ENCODE results near the gene ZNF624. TPM values are rescaled to one million over a fixed set of nuclear protein-coding genes. Genes with fewer than 3 reads are reported as not detected.
A peak's percentile ranks its signal among the peaks of the same experiment; 100 is the strongest.
"Not testable (repeated sequence)": the region's sequence is repeated elsewhere in the genome, so short reads cannot be mapped to it uniquely, and the experiment has no call there.

Gene ZNF624
- total and polyA plus RNA-seq, 2 of the 4 experiments (the other 2 are of a cell fraction), result 0.80 to 3.8 TPM

DNA sequence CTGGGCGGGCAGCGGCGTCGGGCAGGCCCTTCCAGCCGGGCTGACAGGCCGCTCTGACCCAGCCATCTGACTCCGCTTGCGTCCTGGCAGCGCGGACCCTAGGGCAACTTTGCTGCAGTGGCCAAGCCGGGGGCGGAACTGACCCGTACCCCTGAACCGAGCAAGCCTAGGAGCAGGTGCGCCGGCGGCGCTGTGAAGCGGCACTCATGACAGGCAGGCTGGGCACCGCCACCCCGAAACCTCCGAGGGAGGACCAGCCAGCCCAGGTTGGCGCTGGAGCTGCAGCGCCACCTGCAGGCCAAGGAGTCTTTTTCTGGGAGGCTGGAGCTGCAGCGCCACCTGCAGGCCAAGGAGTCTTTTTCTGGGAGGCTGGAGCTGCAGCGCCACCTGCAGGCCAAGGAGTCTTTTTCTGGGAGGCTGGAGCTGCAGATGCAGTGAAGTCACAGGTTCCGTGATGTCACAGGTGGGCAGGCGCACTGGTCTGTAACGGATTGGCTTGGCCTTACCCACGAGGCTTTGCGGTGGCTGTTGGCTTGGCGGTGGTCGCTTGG, 36.2 kb upstream of the ZNF624 start, which contains the start of gene CCDC144A:
TSS of gene CCDC144A (plus strand) at position 511 of the 551 bp plus-strand sequence. CDS start 160 bp downstream, outside the sequence.
- H3K23ac ChIP-seq (ENCODE audit: low read depth, low read length); H2AK5ac ChIP-seq (ENCODE audit: low read depth, low read length); H3K27me3 ChIP-seq (ENCODE audit: control insufficient read depth, insufficient read depth, low read length); H2BK15ac ChIP-seq (ENCODE audit: low read depth, low read length); H2AK9ac ChIP-seq (replicated peaks; ENCODE audit: low read depth, low read length, poor library complexity); CTCF ChIA-PET; H4K8ac ChIP-seq (ENCODE audit: low read depth in 2 of 2, low read length in 2 of 2); H3K14ac ChIP-seq (replicated peaks; ENCODE audit: low read depth, low read length); H3K9ac ChIP-seq (ENCODE audit: low read depth, low read length); H2AFZ ChIP-seq (replicated peaks; ENCODE audit: low read length, poor library complexity); POLR2A ChIA-PET (ENCODE audit: unreplicated experiment); H2BK120ac ChIP-seq (ENCODE audit: low read depth, low read length); H3K56ac ChIP-seq (ENCODE audit: extremely low read depth, insufficient read depth, low read length); H3K36me3 ChIP-seq (ENCODE audit: control insufficient read depth, insufficient read depth, low read length); ATAC-seq (ENCODE audit: low read depth); H3K27ac ChIP-seq (ENCODE audit: insufficient read depth, low read length); H4K5ac ChIP-seq (ENCODE audit: low read depth, low read length); H2BK20ac ChIP-seq (ENCODE audit: low read depth, low read length); H3K18ac ChIP-seq (ENCODE audit: low read depth, low read length); H3K4ac ChIP-seq (ENCODE audit: low read depth, low read length); H4K20me1 ChIP-seq (ENCODE audit: insufficient read depth, low read length); H3K9me1 ChIP-seq (ENCODE audit: insufficient read depth, low read length); DNase-seq; H2BK5ac ChIP-seq (ENCODE audit: low read depth, low read length, poor library complexity, severe bottlenecking); H4K91ac ChIP-seq (ENCODE audit: insufficient read depth, low read depth, low read length); intact Hi-C loops (cut with micrococcal nuclease); dilution Hi-C loops (cut with HindIII; ENCODE audit: low sequenced_read_pairs, unreplicated experiment); H3K9me3 ChIP-seq (ENCODE audit: control insufficient read depth, insufficient read depth, low read length); H3K4me1 ChIP-seq (ENCODE audit: control insufficient read depth, insufficient read depth, low read length); H3K4me2 ChIP-seq (ENCODE audit: low read depth, low read length); H3K4me3 ChIP-seq (ENCODE audit: insufficient read depth, low read depth, low read length); H3K79me1 ChIP-seq (ENCODE audit: low read depth in 1 of 2, low read length in 2 of 2); in situ Hi-C loops (cut with MboI; ENCODE audit: low sequenced_read_pairs); BruUV-seq (replicated peaks): not testable (repeated sequence)
- 94% methylated on average over 6 of the region's 33 CpGs; no CpG with 5 or more reads in 1 of the 2 experiments for WGBS, 2 experiments (ENCODE audit: extremely low coverage in 2 of 2, insufficient read length in 1 of 2)
- TF ChIP-seq, protein P1, sequence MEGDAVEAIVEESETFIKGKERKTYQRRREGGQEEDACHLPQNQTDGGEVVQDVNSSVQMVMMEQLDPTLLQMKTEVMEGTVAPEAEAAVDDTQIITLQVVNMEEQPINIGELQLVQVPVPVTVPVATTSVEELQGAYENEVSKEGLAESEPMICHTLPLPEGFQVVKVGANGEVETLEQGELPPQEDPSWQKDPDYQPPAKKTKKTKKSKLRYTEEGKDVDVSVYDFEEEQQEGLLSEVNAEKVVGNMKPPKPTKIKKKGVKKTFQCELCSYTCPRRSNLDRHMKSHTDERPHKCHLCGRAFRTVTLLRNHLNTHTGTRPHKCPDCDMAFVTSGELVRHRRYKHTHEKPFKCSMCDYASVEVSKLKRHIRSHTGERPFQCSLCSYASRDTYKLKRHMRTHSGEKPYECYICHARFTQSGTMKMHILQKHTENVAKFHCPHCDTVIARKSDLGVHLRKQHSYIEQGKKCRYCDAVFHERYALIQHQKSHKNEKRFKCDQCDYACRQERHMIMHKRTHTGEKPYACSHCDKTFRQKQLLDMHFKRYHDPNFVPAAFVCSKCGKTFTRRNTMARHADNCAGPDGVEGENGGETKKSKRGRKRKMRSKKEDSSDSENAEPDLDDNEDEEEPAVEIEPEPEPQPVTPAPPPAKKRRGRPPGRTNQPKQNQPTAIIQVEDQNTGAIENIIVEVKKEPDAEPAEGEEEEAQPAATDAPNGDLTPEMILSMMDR (conservative IDR thresholded peaks at IDR 0.05; ENCODE audit: low read depth, low read length), result peak; percentile 44

DNA sequence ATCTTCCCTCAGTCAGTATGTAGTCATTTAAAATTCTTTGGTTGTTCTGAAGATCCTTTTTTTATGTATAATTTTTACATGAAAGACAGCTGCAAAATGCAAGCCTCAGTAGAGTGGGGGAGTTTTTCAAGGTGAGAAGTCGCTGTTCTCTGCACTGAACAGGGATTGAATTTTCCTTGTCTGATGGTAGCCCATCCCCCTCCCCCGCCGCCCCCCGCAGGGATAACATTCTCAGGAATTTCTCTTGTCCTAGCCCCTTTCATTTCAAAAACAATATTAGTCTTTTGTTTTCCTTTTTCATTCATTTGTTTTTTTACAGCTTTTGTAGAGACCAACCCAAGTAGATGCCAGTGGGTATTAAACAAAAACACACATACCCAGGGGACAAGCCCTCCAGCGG, 33.5 kb upstream of the ZNF624 start:
- H3K56ac ChIP-seq (ENCODE audit: extremely low read depth, insufficient read depth, low read length); H3K9me3 ChIP-seq (ENCODE audit: control insufficient read depth, insufficient read depth, low read length); H2BK120ac ChIP-seq (ENCODE audit: low read depth, low read length); H3K79me1 ChIP-seq (ENCODE audit: low read depth in 1 of 2, low read length in 2 of 2); H4K91ac ChIP-seq (ENCODE audit: insufficient read depth, low read depth, low read length); H3K4me3 ChIP-seq (ENCODE audit: insufficient read depth, low read depth, low read length); H4K8ac ChIP-seq (ENCODE audit: low read depth in 2 of 2, low read length in 2 of 2); H3K9ac ChIP-seq (ENCODE audit: low read depth, low read length); H4K5ac ChIP-seq (ENCODE audit: low read depth, low read length); H3K14ac ChIP-seq (replicated peaks; ENCODE audit: low read depth, low read length); H2AK5ac ChIP-seq (ENCODE audit: low read depth, low read length); H4K20me1 ChIP-seq (ENCODE audit: insufficient read depth, low read length); H3K27ac ChIP-seq (ENCODE audit: insufficient read depth, low read length); CTCF ChIA-PET; POLR2A ChIA-PET (ENCODE audit: unreplicated experiment); H2AK9ac ChIP-seq (replicated peaks; ENCODE audit: low read depth, low read length, poor library complexity); H3K4ac ChIP-seq (ENCODE audit: low read depth, low read length); DNase-seq; ATAC-seq (ENCODE audit: low read depth); H3K18ac ChIP-seq (ENCODE audit: low read depth, low read length); BruUV-seq (replicated peaks); H3K4me1 ChIP-seq (ENCODE audit: control insufficient read depth, insufficient read depth, low read length); H3K23ac ChIP-seq (ENCODE audit: low read depth, low read length); H3K27me3 ChIP-seq (ENCODE audit: control insufficient read depth, insufficient read depth, low read length); H2BK5ac ChIP-seq (ENCODE audit: low read depth, low read length, poor library complexity, severe bottlenecking); H2BK15ac ChIP-seq (ENCODE audit: low read depth, low read length); H3K36me3 ChIP-seq (ENCODE audit: control insufficient read depth, insufficient read depth, low read length); H2AFZ ChIP-seq (replicated peaks; ENCODE audit: low read length, poor library complexity); H3K4me2 ChIP-seq (ENCODE audit: low read depth, low read length); H2BK20ac ChIP-seq (ENCODE audit: low read depth, low read length); dilution Hi-C loops (cut with HindIII; ENCODE audit: low sequenced_read_pairs, unreplicated experiment); H3K9me1 ChIP-seq (ENCODE audit: insufficient read depth, low read length); intact Hi-C loops (cut with micrococcal nuclease); in situ Hi-C loops (cut with MboI; ENCODE audit: low sequenced_read_pairs): not testable (repeated sequence)
- no CpG with 5 or more reads among the region's 5 CpGs for WGBS, 2 experiments (ENCODE audit: extremely low coverage in 2 of 2, insufficient read length in 1 of 2)

Measured in IMR-90 (cell line).